ENCODE measurements around the gene KATNB1.
A peak's percentile ranks its signal among the peaks of the same experiment; 100 is the strongest.

The KATNB1 gene

GRCh38 chr16:57735755-57736418 is at the start of gene KATNB1:
Gene KATNB1 (plus strand): TSS chr16:57735770. CDS start chr16:57737244, 1,474 bp downstream.
- no peak for DNase-seq (ENCODE audit: extremely low spot score)
- ChIA-PET CTCF (interaction anchor here (0.5 to 1.3 kb wide), 7 partner anchors 13 to 364 kb away, joined by 3 to 5 read pairs (median 3); partner anchors contain the start of gene ADGRG3), POLR2A (interaction anchor here (0.6 to 1.8 kb wide), 34 partner anchors 9 to 394 kb away, joined by 3 to 13 read pairs (median 4); partner anchors contain the start of gene ZNF319)
- TF ChIP-seq TARDBP (IDR thresholded peaks at IDR 0.05) (no peak), L3MBTL2 (conservative IDR thresholded peaks at IDR 0.05) (peak; percentile 76)

- ChIA-PET POLR2A (interaction anchor here (0.9 kb wide), 1 partner anchor 301 kb away, joined by 3 read pairs; no protein-coding TSS in a partner anchor), CTCF (no interaction called here)
- DNase-seq (ENCODE audit: extremely low spot score), result no peak
- no peak for TF ChIP-seq TARDBP (IDR thresholded peaks at IDR 0.05)
- no peak for TF ChIP-seq NFRKB (IDR thresholded peaks at IDR 0.05)
- TF ChIP-seq FOXK2 (IDR thresholded peaks at IDR 0.05), result no peak
- TF ChIP-seq HDGF (IDR thresholded peaks at IDR 0.05; ENCODE audit: borderline replicate concordance), result no peak
- TF ChIP-seq ARNT (IDR thresholded peaks at IDR 0.05), result no peak
- no peak for TF ChIP-seq L3MBTL2 (conservative IDR thresholded peaks at IDR 0.05)
- no peak for TF ChIP-seq SUZ12 (IDR thresholded peaks at IDR 0.05)
- no peak for TF ChIP-seq CTBP1 (IDR thresholded peaks at IDR 0.05; ENCODE audit: borderline replicate concordance)
- no peak for TF ChIP-seq SP1 (IDR thresholded peaks at IDR 0.05)
- TF ChIP-seq PKNOX1 (IDR thresholded peaks at IDR 0.05), result no peak
Observed at GRCh38 chr16:57686577-57686976, 49.0 kb upstream of the KATNB1 start.

- POLR2A ChIA-PET, result no interaction called here
- DNase-seq (ENCODE audit: extremely low spot score), result no peak
- TF ChIP-seq SUZ12 (IDR thresholded peaks at IDR 0.05) (no peak), TARDBP (IDR thresholded peaks at IDR 0.05) (no peak), NFRKB (IDR thresholded peaks at IDR 0.05) (no peak)
- CTCF ChIA-PET, result no interaction called here
Observed at GRCh38 chr16:57687363-57687929, 48.1 kb upstream of the KATNB1 start.

- ChIA-PET CTCF (no interaction called here), POLR2A (no interaction called here)
- TF ChIP-seq ELF4 (IDR thresholded peaks at IDR 0.05) (no peak), PKNOX1 (IDR thresholded peaks at IDR 0.05) (no peak), FOXM1 (IDR thresholded peaks at IDR 0.05; ENCODE audit: borderline replicate concordance) (no peak), HDGF (IDR thresholded peaks at IDR 0.05; ENCODE audit: borderline replicate concordance) (no peak), BHLHE40 (IDR thresholded peaks at IDR 0.05; ENCODE audit: borderline replicate concordance) (no peak), TARDBP (IDR thresholded peaks at IDR 0.05) (no peak), FOXK2 (IDR thresholded peaks at IDR 0.05) (no peak)
- no peak for DNase-seq (ENCODE audit: extremely low spot score)
Observed at GRCh38 chr16:57688487-57688986, 47.0 kb upstream of the KATNB1 start.

GRCh38 chr16:57688987-57689761 is 46.4 kb upstream of the KATNB1 start:
- DNase-seq (ENCODE audit: extremely low spot score), result no peak
- ChIA-PET CTCF (no interaction called here), POLR2A (no interaction called here)
- TF ChIP-seq CTBP1 (IDR thresholded peaks at IDR 0.05; ENCODE audit: borderline replicate concordance) (no peak), HDGF (IDR thresholded peaks at IDR 0.05; ENCODE audit: borderline replicate concordance) (no peak), FOXK2 (IDR thresholded peaks at IDR 0.05) (no peak), NFRKB (IDR thresholded peaks at IDR 0.05) (no peak), TARDBP (IDR thresholded peaks at IDR 0.05) (no peak), SP1 (IDR thresholded peaks at IDR 0.05) (no peak), ZNF384 (IDR thresholded peaks at IDR 0.05) (no peak), FOXA1 (IDR thresholded peaks at IDR 0.05) (no peak), SUZ12 (IDR thresholded peaks at IDR 0.05) (no peak), FOXM1 (IDR thresholded peaks at IDR 0.05; ENCODE audit: borderline replicate concordance) (no peak), ELF4 (IDR thresholded peaks at IDR 0.05) (no peak)

- TF ChIP-seq SUZ12 (IDR thresholded peaks at IDR 0.05), result no peak
- TF ChIP-seq NFRKB (IDR thresholded peaks at IDR 0.05), result no peak
- no peak for TF ChIP-seq FOXK2 (IDR thresholded peaks at IDR 0.05)
- no peak for TF ChIP-seq TARDBP (IDR thresholded peaks at IDR 0.05)
- DNase-seq (ENCODE audit: extremely low spot score), result no peak
- ChIA-PET CTCF (no interaction called here), POLR2A (interaction anchor here (0.9 kb wide), 1 partner anchor 45 kb away, joined by 5 read pairs; the partner anchor contains the start of gene KATNB1)
Observed at GRCh38 chr16:57689762-57690558, 45.6 kb upstream of the KATNB1 start.

All from HEK293T (cell line).